IMR-90 (cell line): ENCODE results near the gene CAMK4. TPM values are rescaled to one million over a fixed set of nuclear protein-coding genes. Genes with fewer than 3 reads are reported as not detected.

Source experiments
- ATAC-seq: fragments of 200-7000 bp; cut with Tn5 transposase; 2 replicates; pipeline ENCODE4 v1.9.1; 2020; ENCODE audit warnings: low read depth, mild to moderate bottlenecking, moderate library complexity
- BruUV-seq: library from RNA; stranded (reverse); fragments of 400-500 nt; replicated peaks from 2 replicates; lab custom pipeline; 2021; lab: Mats Ljungman, UMichigan
- CTCF ChIA-PET: fragments of 300-600 bp; formaldehyde crosslinking; extraction: SDS; loops from one replicate; lab custom pipeline; 2021; ENCODE audit warnings: antibody characterized with exemption; lab: Yijun Ruan, JAX
- POLR2A ChIA-PET: fragments of 300-600 bp; sonication (Branson Sonifier 250); formaldehyde crosslinking; loops from one replicate; lab custom pipeline; 2022; ENCODE audit warnings: antibody characterized with exemption; ENCODE audit not compliant: unreplicated experiment; lab: Charles Lee
- DNase-seq: peaks from one replicate; pipeline ENCODE4 v3.0.0; 2013
- H2AFZ ChIP-seq: replicated peaks from 2 replicates; pipeline ENCODE3; 2013; ENCODE audit warnings: low read length, mild to moderate bottlenecking; ENCODE audit not compliant: poor library complexity
- H2AK5ac ChIP-seq: 2 replicates; pipeline ENCODE4 v1.6.1; 2013; ENCODE audit warnings: low read depth, low read length, inconsistent platforms
- H2AK9ac ChIP-seq: replicated peaks from 2 replicates; pipeline ENCODE3; 2013; ENCODE audit warnings: mild to moderate bottlenecking, low read depth, low read length, moderate library complexity; ENCODE audit not compliant: poor library complexity
- H2BK120ac ChIP-seq: 2 replicates; pipeline ENCODE4 v1.6.1; 2013; ENCODE audit warnings: low read depth, low read length, inconsistent platforms
- H2BK15ac ChIP-seq: 3 replicates; pipeline ENCODE4 v1.6.1; 2013; ENCODE audit warnings: low read depth, low read length, inconsistent platforms
- H2BK20ac ChIP-seq: 2 replicates; pipeline ENCODE4 v1.6.1; 2013; ENCODE audit warnings: low read depth, mild to moderate bottlenecking, inconsistent platforms, low read length, moderate library complexity
- H2BK5ac ChIP-seq: 2 replicates; pipeline ENCODE4 v1.6.1; 2013; ENCODE audit warnings: mild to moderate bottlenecking, low read depth, low read length, inconsistent platforms; ENCODE audit not compliant: poor library complexity, severe bottlenecking
- H3K14ac ChIP-seq: replicated peaks from 2 replicates; pipeline ENCODE4 v1.6.1; 2013; ENCODE audit warnings: low read depth, low read length, inconsistent platforms
- H3K18ac ChIP-seq: 2 replicates; pipeline ENCODE4 v1.6.1; 2013; ENCODE audit warnings: low read depth, low read length, control low read depth
- H3K23ac ChIP-seq: 2 replicates; pipeline ENCODE4 v1.6.1; 2013; ENCODE audit warnings: low read depth, low read length, inconsistent platforms
- H3K27ac ChIP-seq: 2 replicates; pipeline ENCODE4 v1.5.1; 2013; ENCODE audit warnings: mild to moderate bottlenecking, control low read depth, low read length; ENCODE audit not compliant: insufficient read depth
- H3K27me3 ChIP-seq: 2 replicates; pipeline ENCODE4 v1.6.1; 2013; ENCODE audit warnings: low read length; ENCODE audit not compliant: control insufficient read depth, insufficient read depth
- H3K36me3 ChIP-seq: 2 replicates; pipeline ENCODE4 v1.6.1; 2013; ENCODE audit warnings: low read length, mixed read lengths; ENCODE audit not compliant: control insufficient read depth, insufficient read depth
- H3K4ac ChIP-seq: 2 replicates; pipeline ENCODE4 v1.6.1; 2013; ENCODE audit warnings: low read depth, low read length, inconsistent platforms
- H3K4me1 ChIP-seq: 2 replicates; pipeline ENCODE4 v1.6.1; 2013; ENCODE audit warnings: low read length, mixed read lengths; ENCODE audit not compliant: control insufficient read depth, insufficient read depth
- H3K4me2 ChIP-seq: 2 replicates; pipeline ENCODE4 v1.6.1; 2013; ENCODE audit warnings: low read depth, mild to moderate bottlenecking, control low read depth, low read length, moderate library complexity
- H3K4me3 ChIP-seq: 2 replicates; pipeline ENCODE4 v1.5.1; 2013; ENCODE audit warnings: low read depth, mild to moderate bottlenecking, control low read depth, low read length, moderate library complexity; ENCODE audit not compliant: insufficient read depth
- H3K56ac ChIP-seq: 2 replicates; pipeline ENCODE4 v1.6.1; 2013; ENCODE audit warnings: low read length, inconsistent platforms; ENCODE audit not compliant: insufficient read depth; ENCODE audit errors: extremely low read depth
- H3K79me1 ChIP-seq, 2 experiments: 2 replicates each; pipeline ENCODE4 v1.6.1; 2013; ENCODE audit warnings: low read length in 2 of 2, inconsistent platforms in 1 of 2, low read depth in 1 of 2
- H3K9ac ChIP-seq: 2 replicates; pipeline ENCODE4 v1.6.1; 2013; ENCODE audit warnings: low read depth, low read length, control low read depth
- H3K9me1 ChIP-seq: 2 replicates; pipeline ENCODE4 v1.6.1; 2013; ENCODE audit warnings: low read length, inconsistent platforms; ENCODE audit not compliant: insufficient read depth
- H3K9me3 ChIP-seq: 2 replicates; pipeline ENCODE4 v1.6.1; 2013; ENCODE audit warnings: low read length; ENCODE audit not compliant: control insufficient read depth, insufficient read depth
- H4K20me1 ChIP-seq: 2 replicates; pipeline ENCODE4 v1.6.1; 2013; ENCODE audit warnings: low read length, inconsistent platforms; ENCODE audit not compliant: insufficient read depth
- H4K5ac ChIP-seq: 2 replicates; pipeline ENCODE4 v1.6.1; 2013; ENCODE audit warnings: mild to moderate bottlenecking, low read depth, low read length, control low read depth
- H4K8ac ChIP-seq, 2 experiments: 2 replicates each; pipeline ENCODE4 v1.6.1; 2013; ENCODE audit warnings: low read depth in 2 of 2, low read length in 2 of 2, control low read depth in 1 of 2, inconsistent platforms in 1 of 2
- H4K91ac ChIP-seq: 2 replicates; pipeline ENCODE4 v1.6.1; 2013; ENCODE audit warnings: low read depth, low read length, inconsistent platforms; ENCODE audit not compliant: insufficient read depth
- CEBPB ChIP-seq: IDR thresholded peaks from 2 replicates; pipeline ENCODE4 v1.6.1; 2012; ENCODE audit warnings: low read depth, low read length, improper control_type of control experiment
- FOS ChIP-seq: fragments of 150-350 bp; IDR thresholded peaks from 2 replicates; pipeline ENCODE4 v1.6.1; 2016; ENCODE audit warnings: low read depth, low read length
- MAFK ChIP-seq: IDR thresholded peaks from 2 replicates; pipeline ENCODE4 v1.6.1; 2012; ENCODE audit warnings: low read depth, low read length, improper control_type of control experiment
- MXI1 ChIP-seq: IDR thresholded peaks from 2 replicates; pipeline ENCODE4 v1.6.1; 2012; ENCODE audit warnings: low read depth, mild to moderate bottlenecking, low read length, moderate library complexity, borderline replicate concordance
- RAD21 ChIP-seq: IDR thresholded peaks from 2 replicates; pipeline ENCODE4 v1.6.1; 2012; ENCODE audit warnings: low read length, improper control_type of control experiment
- RCOR1 ChIP-seq: IDR thresholded peaks from 2 replicates; pipeline ENCODE4 v1.6.1; 2012; ENCODE audit warnings: mild to moderate bottlenecking, low read length, improper control_type of control experiment; ENCODE audit not compliant: insufficient replicate concordance
- RFX5 ChIP-seq: IDR thresholded peaks from 2 replicates; pipeline ENCODE4 v1.8.0; 2012; ENCODE audit warnings: low read depth, mild to moderate bottlenecking, low read length, moderate library complexity
- SMC3 ChIP-seq: fragments of 150-350 bp; IDR thresholded peaks from 2 replicates; pipeline ENCODE4 v1.6.1; 2016; ENCODE audit warnings: low read depth, mild to moderate bottlenecking, antibody characterized with exemption, low read length, moderate library complexity
- WGBS, 2 experiments: methylation state at CpG; one replicate each; pipeline versions ENCODE4 v1.1.5 to v1.1.7; 2013; ENCODE audit warnings: missing lambda C conversion rate in 2 of 2; ENCODE audit not compliant: insufficient read length in 1 of 2; ENCODE audit errors: extremely low coverage in 2 of 2; 5-methylcytosine and 5-hydroxymethylcytosine counted together
- dilution Hi-C: fragments of 300-500 bp; cut with HindIII; formaldehyde crosslinking; loops from one replicate; pipeline ENCODE4 v1.14.3; 2018; ENCODE audit warnings: low sequenced_read_pairs; ENCODE audit not compliant: unreplicated experiment
- in situ Hi-C: fragments of 300-500 bp; cut with MboI; formaldehyde crosslinking; loops from 3 replicates; pipeline ENCODE4 v1.14.3; 2019; ENCODE audit warnings: low sequenced_read_pairs, inconsistent platforms, mixed read lengths
- intact Hi-C: fragments of 100-400 bp; cut with micrococcal nuclease; formaldehyde crosslinking; loops from 2 replicates; pipeline ENCODE4 v1.10.0; 2022
- polyA plus RNA-seq, 3 experiments: library from polyadenylated mRNA; depleted of rRNA; stranded (reverse); fragments of >200 nt; gene quantifications; 2 replicates each; pipeline ENCODE4 v1.2.3, GENCODE V29; 2012; ENCODE audit warnings: low replicate concordance in 1 of 3
- total RNA-seq: library from RNA; depleted of rRNA; stranded (reverse); fragments of >200 nt; gene quantifications from 2 replicates; pipeline ENCODE4 v1.2.3, GENCODE V29; 2012
- TF ChIP-seq, protein P1 (sequence below): fragments of 150-350 bp; IDR thresholded peaks from 2 replicates; pipeline ENCODE4 v1.6.1; 2017; ENCODE audit warnings: mild to moderate bottlenecking, antibody characterized with exemption, low read length, low read depth

Gene CAMK4
- total and polyA plus RNA-seq, 2 of the 4 experiments (the other 2 are of a cell fraction) = 3.7 to 4.8 TPM

DNA sequence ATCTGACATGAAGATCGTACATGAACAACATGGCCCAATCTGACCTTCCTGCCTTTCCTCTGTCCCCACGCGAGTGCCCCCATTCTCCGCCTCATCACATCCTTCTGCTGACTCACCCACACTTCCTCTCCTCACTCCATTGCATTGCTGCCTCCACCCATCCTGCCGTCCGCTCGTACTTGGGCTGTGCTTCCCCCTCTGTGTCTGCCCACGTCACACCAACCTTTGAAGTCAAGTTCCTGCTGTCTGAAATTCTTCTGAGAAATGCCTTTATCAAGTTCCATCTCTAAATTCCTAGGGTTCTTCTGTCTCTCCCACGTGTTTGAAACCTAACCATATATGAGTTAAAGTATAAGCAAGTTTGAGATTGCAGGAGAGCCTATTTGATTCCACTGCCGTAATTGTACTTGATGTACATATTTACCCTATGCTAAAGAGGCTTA is 306.1 kb downstream of the CAMK4 start:
- peak overlapping the region; percentile 69 for H2AK9ac ChIP-seq
- H3K79me1 ChIP-seq = no peaks in the 10 kb centered on the region
- no peak overlapping the region for H3K18ac ChIP-seq
- no peak overlapping the region for H2BK5ac ChIP-seq
- DNase-seq (peak; percentile 41), ATAC-seq (no peak)
- no peaks in the 10 kb centered on the region for H4K20me1 ChIP-seq
- H2BK120ac ChIP-seq = no peak overlapping the region
- peak overlapping the region; percentile 13; the same call in 1 of the 2 replicates for H3K14ac ChIP-seq
- peaks cover 1% of the 10 kb centered on the region; the same call in 1 of the 2 replicates for H3K4me1 ChIP-seq
- 65% methylated on average over 4 of the region's 10 CpGs; no CpG with 5 or more reads in 1 of the 2 experiments for WGBS, 2 experiments
- H3K9me3 ChIP-seq = no peaks in the 10 kb centered on the region
- H4K91ac ChIP-seq = no peak overlapping the region
- H3K9me1 ChIP-seq = peaks cover 3% of the 10 kb centered on the region; the same call in 1 of the 2 replicates
- no peak overlapping the region for H4K8ac ChIP-seq
- dilution Hi-C loops (no loop called here), intact Hi-C loops (loop anchor here (5.0 kb wide), 1 partner anchor 617 kb away; no protein-coding TSS in a partner anchor), in situ Hi-C loops (no loop called here)
- no peak overlapping the region for H4K5ac ChIP-seq
- no peak overlapping the region for H3K56ac ChIP-seq
- H3K27me3 ChIP-seq = no peaks in the 10 kb centered on the region
- H2AFZ ChIP-seq = peak overlapping the region; percentile 84
- no peaks in the 10 kb centered on the region for H3K36me3 ChIP-seq
- H2BK15ac ChIP-seq = no peak overlapping the region; the same call in 2 of the 3 replicates
- H3K9ac ChIP-seq = no peak overlapping the region
- CTCF ChIA-PET = no interaction called here
- no peak overlapping the region for H3K4me3 ChIP-seq
- POLR2A ChIA-PET = no interaction called here
- TF ChIP-seq RFX5 = no peak
- TF ChIP-seq MXI1 = no peak
- TF ChIP-seq CEBPB = no peak
- TF ChIP-seq, protein P1, sequence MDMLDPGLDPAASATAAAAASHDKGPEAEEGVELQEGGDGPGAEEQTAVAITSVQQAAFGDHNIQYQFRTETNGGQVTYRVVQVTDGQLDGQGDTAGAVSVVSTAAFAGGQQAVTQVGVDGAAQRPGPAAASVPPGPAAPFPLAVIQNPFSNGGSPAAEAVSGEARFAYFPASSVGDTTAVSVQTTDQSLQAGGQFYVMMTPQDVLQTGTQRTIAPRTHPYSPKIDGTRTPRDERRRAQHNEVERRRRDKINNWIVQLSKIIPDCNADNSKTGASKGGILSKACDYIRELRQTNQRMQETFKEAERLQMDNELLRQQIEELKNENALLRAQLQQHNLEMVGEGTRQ = no peak
- TF ChIP-seq MAFK = no peak
- TF ChIP-seq SMC3 = no peak
- no peak for TF ChIP-seq RCOR1
- no peak for TF ChIP-seq RAD21
- TF ChIP-seq FOS = no peak
- no TSS peak for BruUV-seq
- no peak overlapping the region for H3K4me2 ChIP-seq
- no peak overlapping the region for H3K27ac ChIP-seq
- H3K23ac ChIP-seq = no peak overlapping the region
- no peak overlapping the region for H3K4ac ChIP-seq
- H2AK5ac ChIP-seq = peak overlapping the region; percentile 35; the same call in 1 of the 2 replicates
- no peak overlapping the region for H2BK20ac ChIP-seq
